ENCODE results near the gene JSRP1. TPM values are rescaled to one million over a fixed set of nuclear protein-coding genes. Genes with fewer than 3 reads are reported as not detected.

JSRP1 gene, protein sequence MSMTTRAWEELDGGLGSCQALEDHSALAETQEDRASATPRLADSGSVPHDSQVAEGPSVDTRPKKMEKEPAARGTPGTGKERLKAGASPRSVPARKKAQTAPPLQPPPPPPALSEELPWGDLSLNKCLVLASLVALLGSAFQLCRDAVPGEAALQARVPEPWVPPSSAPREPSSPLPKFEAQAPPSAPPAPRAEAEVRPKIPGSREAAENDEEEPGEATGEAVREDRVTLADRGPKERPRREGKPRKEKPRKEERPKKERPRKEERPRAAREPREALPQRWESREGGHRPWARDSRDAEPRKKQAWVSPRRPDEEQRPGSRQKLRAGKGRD
- 5.0 TPM for total RNA-seq
- polyA plus RNA-seq (ENCODE audit: insufficient read depth, low read depth, low replicate concordance): 0.37 TPM
- long read RNA-seq, donor 1: 0 reads
- long read RNA-seq, donor 2, partial matches to known transcripts: 496 of 514 reads
- long read RNA-seq, donor 2, other reads (novel, unspliced or antisense): 18 of 514 reads
- long read RNA-seq, donor 3, partial matches to known transcripts: 663 of 696 reads
- long read RNA-seq, donor 3, other reads (novel, unspliced or antisense): 33 of 696 reads
- long read RNA-seq, donor 4, partial matches to known transcripts: 519 of 532 reads
- long read RNA-seq, donor 4, other reads (novel, unspliced or antisense): 13 of 532 reads
- long read RNA-seq, donor 5: 0 reads
- long read RNA-seq, donor 6, partial matches to known transcripts: 0 of 1 reads
- long read RNA-seq, donor 6, other reads (novel, unspliced or antisense): 0 of 1 reads
- long read RNA-seq, donor 7, partial matches to known transcripts: 1 of 6 reads
- long read RNA-seq, donor 7, other reads (novel, unspliced or antisense): 4 of 6 reads
- long read RNA-seq, donor 8, partial matches to known transcripts: 463 of 496 reads
- long read RNA-seq, donor 8, other reads (novel, unspliced or antisense): 33 of 496 reads
- long read RNA-seq, donor 9, partial matches to known transcripts: 47 of 268 reads
- long read RNA-seq, donor 9, other reads (novel, unspliced or antisense): 221 of 268 reads
- long read RNA-seq, donor 10, partial matches to known transcripts: 126 of 627 reads
- long read RNA-seq, donor 10, other reads (novel, unspliced or antisense): 501 of 627 reads

DNA sequence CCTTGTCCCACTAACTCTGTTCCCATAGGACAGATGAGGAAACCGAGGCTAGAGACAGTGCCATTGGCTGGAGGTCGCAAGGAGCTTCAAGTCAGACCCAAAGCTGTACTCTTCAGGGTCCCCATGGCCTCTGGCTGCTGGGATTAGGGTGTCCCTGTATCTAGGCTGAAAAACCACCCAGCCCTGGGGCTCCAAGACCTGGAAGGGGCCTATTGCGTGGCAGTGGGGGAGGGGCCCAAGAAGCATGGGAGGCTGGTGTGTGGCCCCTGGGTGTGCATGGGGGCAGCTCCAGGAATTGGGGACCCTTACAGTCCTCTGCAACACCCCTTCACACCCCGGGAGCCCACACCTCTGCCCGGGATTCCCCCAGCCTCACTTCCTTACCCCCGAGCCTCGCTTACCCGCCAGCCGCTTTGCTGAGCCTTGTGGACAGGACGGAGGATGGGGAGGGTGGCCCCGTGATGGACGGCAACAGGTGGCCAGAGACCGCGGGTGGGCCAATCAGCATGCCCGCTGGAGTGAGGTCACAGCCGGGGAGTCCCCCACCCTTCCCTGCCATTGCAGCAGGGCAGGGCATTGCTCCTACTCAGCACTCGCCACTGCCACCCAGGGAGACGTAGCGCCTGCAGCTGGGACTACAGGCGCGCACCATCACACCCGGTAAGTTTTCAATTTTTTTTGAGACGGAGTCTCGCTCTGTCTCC is at the start of gene JSRP1:
JSRP1 (minus strand) TSS at position 436 of the 704 bp plus-strand sequence. CDS start 1,103 bp downstream, outside the sequence.
- H3K9ac ChIP-seq (ENCODE audit: low read length in 3 of 3): no peak within 1 kb of the TSS
- TF ChIP-seq, protein P1, sequence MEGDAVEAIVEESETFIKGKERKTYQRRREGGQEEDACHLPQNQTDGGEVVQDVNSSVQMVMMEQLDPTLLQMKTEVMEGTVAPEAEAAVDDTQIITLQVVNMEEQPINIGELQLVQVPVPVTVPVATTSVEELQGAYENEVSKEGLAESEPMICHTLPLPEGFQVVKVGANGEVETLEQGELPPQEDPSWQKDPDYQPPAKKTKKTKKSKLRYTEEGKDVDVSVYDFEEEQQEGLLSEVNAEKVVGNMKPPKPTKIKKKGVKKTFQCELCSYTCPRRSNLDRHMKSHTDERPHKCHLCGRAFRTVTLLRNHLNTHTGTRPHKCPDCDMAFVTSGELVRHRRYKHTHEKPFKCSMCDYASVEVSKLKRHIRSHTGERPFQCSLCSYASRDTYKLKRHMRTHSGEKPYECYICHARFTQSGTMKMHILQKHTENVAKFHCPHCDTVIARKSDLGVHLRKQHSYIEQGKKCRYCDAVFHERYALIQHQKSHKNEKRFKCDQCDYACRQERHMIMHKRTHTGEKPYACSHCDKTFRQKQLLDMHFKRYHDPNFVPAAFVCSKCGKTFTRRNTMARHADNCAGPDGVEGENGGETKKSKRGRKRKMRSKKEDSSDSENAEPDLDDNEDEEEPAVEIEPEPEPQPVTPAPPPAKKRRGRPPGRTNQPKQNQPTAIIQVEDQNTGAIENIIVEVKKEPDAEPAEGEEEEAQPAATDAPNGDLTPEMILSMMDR (IDR thresholded peaks at IDR 0.05; ENCODE audit: borderline replicate concordance, extremely low read depth, insufficient read depth): no peak

DNA sequence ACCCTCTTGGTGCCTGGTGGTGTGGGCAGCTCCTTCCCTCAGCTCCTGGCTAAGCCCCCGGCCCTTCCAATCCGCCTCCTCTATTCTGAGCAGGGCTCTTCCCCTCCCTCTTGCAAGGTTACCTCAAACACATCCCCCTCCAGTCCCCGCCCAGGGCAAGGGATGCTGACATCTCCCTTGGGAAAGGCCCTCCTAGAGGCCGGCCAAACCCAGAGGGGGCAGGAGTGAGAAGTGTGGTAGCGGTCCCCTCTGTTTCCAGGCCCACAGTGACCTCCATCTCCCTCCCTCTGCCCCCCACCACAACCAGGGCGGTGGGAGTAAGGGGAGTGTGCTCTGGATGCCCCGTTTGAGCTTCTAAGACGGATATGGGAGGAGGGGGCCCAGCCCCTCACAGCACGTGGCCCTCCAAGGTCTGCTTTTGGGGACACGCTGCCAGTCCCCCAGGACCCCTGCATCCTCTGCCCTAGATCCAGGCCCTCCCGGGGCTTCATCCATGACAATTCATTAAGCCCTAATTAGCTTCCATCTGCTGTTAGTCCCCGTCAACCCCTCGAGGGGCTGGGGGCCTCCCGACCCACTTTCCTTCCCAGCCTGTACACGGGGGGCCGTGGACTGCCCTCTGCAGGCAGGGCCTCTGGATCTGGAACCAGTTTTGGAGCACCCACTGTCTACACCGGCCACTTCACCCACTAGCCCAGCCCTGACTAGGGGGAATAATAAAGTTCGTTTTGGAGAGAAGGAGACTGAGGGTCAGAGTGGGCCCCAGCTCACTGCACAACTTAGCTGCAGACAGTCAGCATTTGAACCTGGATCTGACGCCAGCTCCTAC is 49.4 kb upstream of the JSRP1 start:
- no peak for FAIRE-seq
- Histone ChIP-seq H3K4me3 (ENCODE audit: low read length in 3 of 3) (no peak overlapping the region), H3K9me3 (ENCODE audit: control insufficient read depth in 2 of 3, insufficient read depth in 1 of 3, low read length in 3 of 3) (no peaks in the 10 kb centered on the region), H3K36me3 (ENCODE audit: control insufficient read depth in 2 of 3, insufficient read depth in 3 of 3, low read length in 3 of 3) (no peaks in the 10 kb centered on the region), H3K4me1 (ENCODE audit: control insufficient read depth in 2 of 3, insufficient read depth in 2 of 3, low read depth in 1 of 3, low read length in 3 of 3) (peaks cover 0 to 3% (median 0%) of the 10 kb centered on the region in 3 donors), H3K9ac (ENCODE audit: low read length in 3 of 3) (no peak overlapping the region), H3K27me3 (ENCODE audit: control insufficient read depth, insufficient read depth, low read length) (peaks cover 6% of the 10 kb centered on the region), H3K27ac (ENCODE audit: low read depth in 2 of 2, low read length in 2 of 2) (no peak overlapping the region)
- TF ChIP-seq, protein P1 (IDR thresholded peaks at IDR 0.05; ENCODE audit: borderline replicate concordance, extremely low read depth, insufficient read depth): no peak
- DNase-seq: no peak
- intact Hi-C loops (cut with DNase I): no loop called here

More for the DNA sequence above, at the start of gene JSRP1:
- no peaks in the 10 kb centered on the region for H3K9me3 ChIP-seq (ENCODE audit: control insufficient read depth in 2 of 3, insufficient read depth in 1 of 3, low read length in 3 of 3)
- FAIRE-seq: no peak
- peaks cover 0 to 6% (median 0%) of the 10 kb centered on the region in 3 donors for H3K4me1 ChIP-seq (ENCODE audit: control insufficient read depth in 2 of 3, insufficient read depth in 2 of 3, low read depth in 1 of 3, low read length in 3 of 3)
- no peak within 1 kb of the TSS for H3K27ac ChIP-seq (ENCODE audit: low read depth in 2 of 2, low read length in 2 of 2)
- DNase-seq: peak in 2 of 5 donors; percentile 62 to 71
- no peak within 1 kb of the TSS for H3K4me3 ChIP-seq (ENCODE audit: low read length in 3 of 3)
- peaks cover 2% of the 10 kb centered on the region for H3K27me3 ChIP-seq (ENCODE audit: control insufficient read depth, insufficient read depth, low read length)
- intact Hi-C loops (cut with DNase I): no loop called here
- H3K36me3 ChIP-seq (ENCODE audit: control insufficient read depth in 2 of 3, insufficient read depth in 3 of 3, low read length in 3 of 3): no peaks in the 10 kb centered on the region

All from kidney (tissue), 22 donors.